GM21723 (cell line): ENCODE results near the gene HNF4A.

Experiments
- ATAC-seq: cut with Tn5 transposase; IDR thresholded peaks from one replicate; pipeline ENCODE4 v1.9.1; 2021; ENCODE audit warnings: mild to moderate bottlenecking, moderate library complexity; ENCODE audit not compliant: unreplicated experiment

The HNF4A gene

GRCh38 chr20:44404204-44405181, 49.0 kb downstream of the HNF4A start:
- ATAC-seq: no peak

- ATAC-seq: no peak
Measured at GRCh38 chr20:44405257-44405656, 49.8 kb downstream of the HNF4A start.

DNA sequence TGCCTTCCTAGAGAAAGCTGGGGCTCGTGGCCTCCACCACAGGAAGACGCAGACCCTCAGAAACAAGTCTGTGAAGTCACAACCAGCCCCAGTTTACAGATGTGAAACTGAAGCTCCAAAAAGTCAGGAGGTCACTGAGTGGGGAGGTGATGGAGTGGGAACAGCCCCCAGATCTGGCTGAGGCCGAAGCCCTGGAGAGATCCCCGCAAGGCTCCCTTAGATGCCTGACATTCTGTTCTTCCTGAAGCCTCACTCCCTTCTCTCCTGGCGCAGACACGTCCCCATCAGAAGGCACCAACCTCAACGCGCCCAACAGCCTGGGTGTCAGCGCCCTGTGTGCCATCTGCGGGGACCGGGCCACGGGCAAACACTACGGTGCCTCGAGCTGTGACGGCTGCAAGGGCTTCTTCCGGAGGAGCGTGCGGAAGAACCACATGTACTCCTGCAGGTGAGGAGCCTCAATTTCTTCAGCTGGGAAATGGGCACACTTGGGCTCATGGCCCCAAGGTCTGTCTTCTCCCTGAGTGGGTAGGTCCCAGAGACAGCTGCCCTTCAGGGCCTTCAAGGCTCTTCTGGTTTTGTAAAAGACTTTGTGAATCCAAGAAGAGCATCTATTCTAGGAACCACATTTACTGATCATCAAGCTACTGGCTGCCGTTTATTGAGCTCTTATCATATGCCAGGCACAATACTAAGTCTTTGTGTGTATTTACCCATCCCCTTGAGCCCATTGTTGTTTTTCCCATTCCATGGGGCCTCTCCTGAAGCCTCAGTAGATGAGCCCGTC, 50.5 kb downstream of the HNF4A start:
- ATAC-seq: no peak

- no peak for ATAC-seq
Measured at GRCh38 chr20:44406572-44407137, 51.2 kb downstream of the HNF4A start.

DNA sequence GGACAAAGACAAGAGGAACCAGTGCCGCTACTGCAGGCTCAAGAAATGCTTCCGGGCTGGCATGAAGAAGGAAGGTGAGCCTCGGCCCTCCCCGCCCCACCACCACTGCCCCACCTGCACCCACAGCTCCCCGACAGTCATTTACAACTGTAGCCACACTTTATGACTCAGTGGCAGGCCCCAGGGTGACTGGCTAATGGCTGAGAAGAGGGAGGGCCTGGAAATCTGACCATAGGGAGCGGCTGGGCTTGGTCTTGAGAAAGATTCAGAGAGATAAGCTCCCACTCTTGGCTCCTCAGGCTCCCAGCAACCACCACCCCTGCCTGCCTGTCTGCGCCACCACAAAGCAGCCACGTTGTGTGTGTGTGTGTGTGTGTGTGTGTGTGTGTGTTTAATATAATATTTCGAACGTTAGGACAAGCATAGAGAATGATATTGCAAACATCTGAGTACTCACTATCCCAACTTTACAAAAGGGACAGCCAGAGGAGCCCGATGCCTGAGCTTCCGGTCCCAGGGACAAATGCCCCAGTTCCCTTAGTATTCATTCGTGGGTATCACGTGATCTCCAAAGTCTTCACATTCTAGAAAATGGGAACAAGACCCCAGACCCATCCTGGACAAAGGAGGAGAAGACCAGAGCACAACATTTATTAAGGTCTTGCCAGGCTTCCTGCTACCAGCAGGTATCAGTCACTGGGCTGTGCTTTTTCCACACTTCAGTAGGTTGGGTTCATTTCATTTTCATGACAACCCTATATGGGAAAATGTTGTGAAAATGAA, 52.1 kb downstream of the HNF4A start:
- no peak for ATAC-seq

DNA sequence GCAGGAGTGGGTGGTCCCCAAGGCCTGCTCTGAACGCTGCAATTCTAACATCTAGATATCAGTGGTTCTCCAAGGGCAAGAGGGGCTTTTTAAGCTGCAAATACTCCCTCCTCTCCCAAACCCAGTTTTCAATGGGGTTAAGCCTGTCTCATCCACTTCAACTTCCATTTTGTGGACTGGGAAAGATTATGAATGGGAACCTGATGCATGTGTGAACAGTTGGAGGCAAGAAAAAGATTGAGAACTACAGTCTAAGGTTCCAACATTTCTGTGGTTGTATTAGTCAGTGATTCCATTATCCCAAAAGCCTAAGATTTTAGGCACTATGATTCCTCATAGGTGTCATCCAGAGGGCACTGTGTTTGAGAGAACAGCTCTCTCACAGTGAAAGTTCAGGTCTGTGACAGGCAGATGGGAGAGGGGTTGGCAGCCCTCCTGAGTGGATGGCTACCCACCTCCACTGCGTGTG, 53.7 kb downstream of the HNF4A start:
- no peak for ATAC-seq

DNA sequence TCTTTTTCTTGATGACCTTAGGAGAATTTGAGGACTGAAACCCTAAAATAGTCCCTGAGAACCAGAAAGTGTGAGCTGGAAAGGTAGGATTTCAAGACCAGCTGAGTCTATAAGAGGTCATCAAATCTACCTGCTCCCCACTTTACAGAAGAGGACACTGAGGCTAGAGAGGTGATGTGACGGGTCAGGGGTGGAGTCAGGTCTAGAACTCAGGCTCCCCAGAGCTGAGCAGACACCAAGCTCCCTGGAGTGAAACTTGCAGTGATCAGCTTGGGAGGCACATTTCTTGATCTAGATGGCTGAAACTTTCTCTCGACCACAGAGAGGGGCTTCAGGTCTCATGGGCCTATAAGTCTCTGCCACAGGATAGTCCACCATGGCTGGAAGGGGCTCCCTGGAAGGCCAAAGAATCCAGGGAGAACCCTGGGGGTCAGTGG, 55.1 kb downstream of the HNF4A start:
- ATAC-seq: no peak

- ATAC-seq: no peak
Measured at GRCh38 chr20:44411020-44411756, 55.7 kb downstream of the HNF4A start.

DNA sequence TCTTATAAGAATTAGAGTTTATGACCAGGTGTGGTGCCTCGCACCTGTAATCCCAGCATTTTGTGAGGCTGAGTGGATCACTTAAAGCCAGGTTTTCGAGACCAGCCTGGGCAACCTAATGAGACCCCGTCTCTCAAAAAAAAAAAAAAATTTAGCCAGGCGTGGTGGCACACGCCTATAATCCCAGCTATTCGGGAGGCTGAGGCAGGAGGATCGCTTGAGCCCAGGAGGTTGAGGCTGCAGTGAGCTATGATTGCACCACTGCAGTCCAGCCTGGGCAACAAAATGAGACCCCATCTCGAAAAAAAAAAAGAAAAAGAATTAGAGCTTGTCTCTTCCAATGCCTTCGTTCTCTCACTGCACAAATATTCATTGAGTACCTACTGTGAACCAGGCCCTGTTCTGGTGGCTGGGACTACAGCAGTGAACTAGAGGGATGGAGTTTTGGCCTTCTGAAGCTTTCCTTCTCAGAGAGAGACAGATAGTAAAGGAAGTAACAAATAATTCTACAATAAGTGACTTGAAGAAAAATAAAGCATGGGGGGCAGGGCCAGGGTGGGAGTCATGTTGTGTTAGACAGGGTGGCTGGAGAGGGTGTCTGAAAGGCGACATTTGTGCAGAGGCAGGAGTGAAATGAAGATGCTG, 56.4 kb downstream of the HNF4A start:
- ATAC-seq: no peak

DNA sequence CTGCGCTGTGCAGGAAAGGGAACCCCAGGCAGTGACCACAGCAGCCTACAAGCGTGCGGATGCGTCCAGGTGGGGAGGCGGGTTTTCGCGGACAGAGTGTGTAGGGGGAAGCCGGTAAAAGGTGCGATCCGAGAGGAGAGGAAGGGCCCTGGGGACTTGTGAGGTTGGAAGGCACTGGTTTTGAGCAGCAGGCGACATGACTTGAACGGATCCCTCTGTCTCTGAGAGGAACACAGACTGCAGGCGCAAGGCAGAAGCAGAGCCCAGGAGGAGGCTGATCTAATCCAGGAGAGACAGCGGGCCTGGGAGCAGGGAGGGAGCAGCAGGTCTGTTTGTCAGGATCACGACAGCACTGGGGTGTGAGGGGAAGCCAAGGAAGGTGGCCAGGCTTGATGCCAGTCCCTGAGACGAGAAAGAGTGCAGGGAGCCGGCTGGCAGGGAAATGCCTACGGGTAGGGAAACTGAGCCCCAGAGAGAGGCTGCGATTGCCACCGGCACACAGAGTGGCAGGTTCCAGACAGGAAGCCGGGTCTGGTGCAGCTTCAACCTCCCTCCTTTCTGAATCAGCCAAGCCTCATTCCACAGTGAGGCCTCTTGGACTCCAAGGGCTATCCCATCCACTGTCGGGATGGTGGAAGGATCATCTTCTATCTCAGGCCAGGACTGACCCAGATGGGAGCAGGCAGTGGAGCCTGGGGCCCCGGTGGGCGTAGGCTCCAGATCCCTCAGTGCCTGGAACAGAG, 57.1 kb downstream of the HNF4A start:
- no peak for ATAC-seq

GRCh38 chr20:44413575-44414345, 58.3 kb downstream of the HNF4A start:
- no peak for ATAC-seq

DNA sequence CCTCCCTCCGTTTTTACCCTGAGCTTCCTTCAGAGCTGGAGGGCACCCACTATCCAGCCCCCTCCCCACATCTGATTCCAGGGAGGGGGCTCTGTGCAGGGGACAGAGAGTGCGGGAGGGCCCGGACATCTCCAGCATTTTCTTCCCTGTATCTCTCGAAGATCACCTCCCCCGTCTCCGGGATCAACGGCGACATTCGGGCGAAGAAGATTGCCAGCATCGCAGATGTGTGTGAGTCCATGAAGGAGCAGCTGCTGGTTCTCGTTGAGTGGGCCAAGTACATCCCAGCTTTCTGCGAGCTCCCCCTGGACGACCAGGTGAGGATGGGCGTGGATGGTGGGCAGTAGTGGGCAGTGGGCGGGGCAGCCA, 58.8 kb downstream of the HNF4A start:
- no peak for ATAC-seq

GRCh38 chr20:44414808-44415207, 59.3 kb downstream of the HNF4A start:
- no peak for ATAC-seq

GRCh38 chr20:44415833-44416715, 60.6 kb downstream of the HNF4A start:
- no peak for ATAC-seq

DNA sequence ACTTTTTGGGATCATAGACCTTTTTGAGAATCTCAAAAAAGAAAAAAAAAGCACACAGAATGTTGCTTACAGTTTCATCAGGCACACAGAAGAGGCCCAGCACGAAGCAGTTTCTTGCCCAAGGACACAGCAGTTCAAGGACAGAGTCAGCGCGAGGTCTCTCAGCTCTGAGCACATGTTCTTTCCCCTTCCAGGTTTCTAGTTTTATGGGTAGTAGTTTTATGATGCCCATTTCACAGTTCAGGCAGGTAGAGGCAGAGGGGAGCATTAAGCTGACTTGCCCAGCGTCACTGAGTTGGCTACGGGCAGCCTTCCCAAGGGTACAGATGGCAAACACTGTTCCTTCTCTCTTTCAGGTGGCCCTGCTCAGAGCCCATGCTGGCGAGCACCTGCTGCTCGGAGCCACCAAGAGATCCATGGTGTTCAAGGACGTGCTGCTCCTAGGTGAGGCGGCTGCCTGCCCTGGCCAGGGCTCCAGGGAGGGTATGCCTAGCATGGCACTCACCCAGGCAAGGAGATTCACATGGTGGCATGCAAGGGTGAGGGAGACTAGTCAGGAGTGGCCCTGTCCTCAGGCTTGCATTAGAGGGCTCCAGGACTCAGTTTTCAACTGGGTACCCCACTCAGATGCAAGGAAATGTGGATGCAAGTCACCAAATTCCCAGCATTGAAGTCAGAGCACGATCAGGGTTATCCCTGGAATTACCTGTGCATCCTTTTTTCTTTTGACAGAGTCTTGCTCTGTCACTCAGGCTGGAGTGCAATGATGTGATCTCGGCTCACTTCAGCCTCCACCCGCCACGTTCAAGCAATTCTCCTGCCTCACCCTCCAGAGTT, 62.8 kb downstream of the HNF4A start:
- ATAC-seq: no peak
